GM23338 (cell line): ENCODE data around the gene DNAJC4. TPM values are rescaled to one million over a fixed set of nuclear protein-coding genes. Genes with fewer than 3 reads are reported as not detected.

ENCODE experiments used
- ATAC-seq: fragments of 200-7000 bp; cut with Tn5 transposase; 3 replicates; pipeline ENCODE4 v1.9.1; 2020
- DNase-seq: peaks from one replicate; pipeline ENCODE4 v3.0.0-alpha.2; 2015; ENCODE audit warnings: low spot score
- H2AFZ ChIP-seq: fragments of 200-600 bp; sonication (generic); 2 replicates; pipeline ENCODE4 v1.8.0; 2016; ENCODE audit warnings: antibody characterized with exemption, mild to moderate bottlenecking, moderate library complexity
- H3F3A ChIP-seq: fragments of 200-600 bp; sonication (generic); replicated peaks from 2 replicates; pipeline ENCODE4 v1.8.0; 2017; ENCODE audit warnings: antibody characterized with exemption, mixed run types, low read depth
- H3K27ac ChIP-seq: fragments of 200-600 bp; sonication (generic); 2 replicates; pipeline ENCODE4 v1.6.1; 2016; ENCODE audit warnings: low read depth
- H3K27me3 ChIP-seq: fragments of 200-600 bp; sonication (generic); 2 replicates; pipeline ENCODE4 v1.8.0; 2016; ENCODE audit warnings: mild to moderate bottlenecking, mixed run types, moderate library complexity; ENCODE audit not compliant: insufficient read depth
- H3K36me3 ChIP-seq: fragments of 200-600 bp; sonication (generic); 2 replicates; pipeline ENCODE4 v1.8.0; 2016; ENCODE audit warnings: mild to moderate bottlenecking; ENCODE audit not compliant: insufficient read depth
- H3K4me1 ChIP-seq: fragments of 200-600 bp; sonication (generic); 2 replicates; pipeline ENCODE4 v1.8.0; 2016; ENCODE audit warnings: mild to moderate bottlenecking, moderate library complexity; ENCODE audit not compliant: insufficient read depth
- H3K4me2 ChIP-seq: fragments of 200-600 bp; sonication (generic); 2 replicates; pipeline ENCODE4 v1.7.1; 2017; ENCODE audit warnings: mixed run types
- H3K4me3 ChIP-seq: fragments of 200-600 bp; sonication (generic); 2 replicates; pipeline ENCODE4 v1.6.1; 2016; ENCODE audit warnings: mixed run types
- H3K79me2 ChIP-seq: fragments of 200-600 bp; sonication (generic); replicated peaks from 2 replicates; pipeline ENCODE4 v1.8.0; 2017; ENCODE audit warnings: mild to moderate bottlenecking; ENCODE audit not compliant: insufficient read depth
- H3K9me2 ChIP-seq: fragments of 200-600 bp; sonication (generic); 2 replicates; pipeline ENCODE4 v1.8.0; 2017; ENCODE audit not compliant: insufficient read depth
- H4K20me1 ChIP-seq: fragments of 200-600 bp; sonication (generic); replicated peaks from 2 replicates; pipeline ENCODE4 v1.8.0; 2017; ENCODE audit warnings: mild to moderate bottlenecking; ENCODE audit not compliant: insufficient read depth
- H3K27ac Mint-ChIP-seq: 2 replicates; pipeline ENCODE4 v1.8.0; 2020; ENCODE audit warnings: inconsistent platforms, mild to moderate bottlenecking, moderate library complexity, mixed read lengths
- H3K27me3 Mint-ChIP-seq: 3 replicates; pipeline ENCODE4 v1.8.0; 2022; ENCODE audit warnings: low read depth, mild to moderate bottlenecking, moderate library complexity, mixed read lengths, inconsistent platforms; ENCODE audit not compliant: insufficient read depth, poor library complexity
- H3K36me3 Mint-ChIP-seq: 3 replicates; pipeline ENCODE4 v1.8.0; 2021; ENCODE audit warnings: low read depth, mild to moderate bottlenecking, inconsistent platforms, moderate library complexity, mixed read lengths
- H3K4me1 Mint-ChIP-seq: 3 replicates; pipeline ENCODE4 v1.8.0; 2020; ENCODE audit warnings: mild to moderate bottlenecking, inconsistent platforms, mixed read lengths
- H3K4me3 Mint-ChIP-seq: 3 replicates; pipeline ENCODE4 v1.8.0; 2021; ENCODE audit warnings: moderate library complexity, mild to moderate bottlenecking, inconsistent platforms, mixed read lengths
- H3K9me3 Mint-ChIP-seq: 3 replicates; pipeline ENCODE4 v1.8.0; 2020; ENCODE audit warnings: moderate library complexity, mild to moderate bottlenecking, inconsistent platforms, mixed read lengths
- CREB1 ChIP-seq: fragments of 250-450 bp; sonication (Bioruptor Pico); IDR thresholded peaks from 2 replicates; pipeline ENCODE4 v1.5.0; 2020; ENCODE audit warnings: low read depth, mild to moderate bottlenecking, moderate library complexity
- CTCF ChIP-seq, 2 experiments: fragments of 200-600 bp in 1 of 2; sonication (generic) in 1 of 2; conservative IDR thresholded peaks; 2 replicates each; pipeline versions ENCODE4 v1.5.1 to v1.6.1; 2016 to 2017; ENCODE audit warnings: antibody characterized with exemption in 2 of 2, low read depth in 2 of 2, mild to moderate bottlenecking in 2 of 2, moderate library complexity in 1 of 2
- ETS1 ChIP-seq: IDR thresholded peaks from 2 replicates; pipeline ENCODE4 v1.6.1; 2016; ENCODE audit warnings: antibody characterized with exemption
- EZH2 ChIP-seq: fragments of 200-600 bp; sonication (generic); IDR thresholded peaks from one replicate; pipeline ENCODE4 v1.8.0; 2017; ENCODE audit warnings: antibody characterized with exemption, mild to moderate bottlenecking, low read depth; ENCODE audit not compliant: unreplicated experiment
- EZH2phosphoT487 ChIP-seq: fragments of 200-600 bp; sonication (generic); IDR thresholded peaks from one replicate; pipeline ENCODE4 v1.8.1; 2018; ENCODE audit warnings: antibody characterized with exemption; ENCODE audit not compliant: unreplicated experiment
- JUNB ChIP-seq: IDR thresholded peaks from one replicate; pipeline ENCODE4 v1.6.1; 2016; ENCODE audit warnings: antibody characterized with exemption; ENCODE audit not compliant: unreplicated experiment
- NANOG ChIP-seq: IDR thresholded peaks from 2 replicates; pipeline ENCODE4 v1.6.1; 2016; ENCODE audit warnings: antibody characterized with exemption, borderline replicate concordance
- POLR2AphosphoS5 ChIP-seq: IDR thresholded peaks from 2 replicates; pipeline ENCODE4 v1.6.1; 2016; ENCODE audit warnings: antibody characterized with exemption, low read depth
- REST ChIP-seq: IDR thresholded peaks from one replicate; pipeline ENCODE4 v1.6.1; 2018; ENCODE audit warnings: antibody characterized with exemption; ENCODE audit not compliant: unreplicated experiment
- STAT1 ChIP-seq: IDR thresholded peaks from one replicate; pipeline ENCODE4 v1.6.1; 2016; ENCODE audit warnings: antibody characterized with exemption; ENCODE audit not compliant: unreplicated experiment
- ZNF114 ChIP-seq: fragments of 250-450 bp; sonication (Bioruptor Pico); IDR thresholded peaks from 2 replicates; pipeline ENCODE4 v1.5.0; 2020; ENCODE audit warnings: mild to moderate bottlenecking, moderate library complexity
- ZNF331 ChIP-seq: fragments of 250-450 bp; sonication (Bioruptor Pico); IDR thresholded peaks from 2 replicates; pipeline ENCODE4 v1.5.0; 2020; ENCODE audit warnings: low read depth, mild to moderate bottlenecking, moderate library complexity
- ZNF462 ChIP-seq: fragments of 250-450 bp; sonication (Bioruptor Pico); IDR thresholded peaks from 2 replicates; pipeline ENCODE4 v1.5.0; 2020; ENCODE audit warnings: mild to moderate bottlenecking, moderate library complexity
- polyA plus RNA-seq: library from polyadenylated mRNA; unstranded; fragments of >200 nt; fragmentation: Nextera tagmentation; extraction: Ambion mirVana; gene quantifications from 2 replicates; pipeline ENCODE4 v1.2.1, GENCODE V29; 2016
- total RNA-seq: library from RNA; depleted of rRNA; stranded (reverse); fragments of >200 nt; shearing (Covaris generic); gene quantifications from 2 replicates; pipeline ENCODE4 v1.2.3, GENCODE V29; 2014

Gene DNAJC4
- total and polyA plus RNA-seq, 2 experiments from 2014 or later, result 10.5 to 34.4 TPM

GRCh38 chr11:64229090-64229743 is 1.1 kb upstream of the DNAJC4 start:
- Histone ChIP-seq H3K4me3 (peak overlapping the region; percentile 94), H3K27ac (no peak overlapping the region), H3F3A (peaks cover 13% of the 10 kb centered on the region), H2AFZ (no peak overlapping the region), H4K20me1 (no peaks in the 10 kb centered on the region), H3K79me2 (no peaks in the 10 kb centered on the region; the same call in 1 of the 2 replicates), H3K4me2 (peak overlapping the region; percentile 96), H3K36me3 (no peaks in the 10 kb centered on the region), H3K27me3 (peaks cover 23% of the 10 kb centered on the region; the same call in 1 of the 2 replicates), H3K9me2 (no peaks in the 10 kb centered on the region), H3K4me1 (peaks cover 17% of the 10 kb centered on the region; the same call in 1 of the 2 replicates)
- Mint-ChIP-seq H3K27me3 (peaks cover 22% of the 10 kb centered on the region), H3K9me3 (no peaks in the 10 kb centered on the region), H3K4me3 (peak overlapping the region; percentile 83), H3K27ac (no peak overlapping the region), H3K4me1 (peaks cover 24% of the 10 kb centered on the region; the same call in 2 of the 3 replicates), H3K36me3 (peaks cover 3% of the 10 kb centered on the region; the same call in 1 of the 3 replicates)
- TF ChIP-seq NANOG, result no peak
- TF ChIP-seq POLR2AphosphoS5, result no peak
- TF ChIP-seq CREB1 (CRISPR knock-in tag), result no peak
- TF ChIP-seq EZH2, result no peak
- TF ChIP-seq ZNF331 (CRISPR knock-in tag), result no peak
- TF ChIP-seq ZNF114 (CRISPR knock-in tag), result no peak
- no peak for TF ChIP-seq EZH2phosphoT487
- TF ChIP-seq STAT1, result no peak
- no peak for TF ChIP-seq CTCF (conservative IDR thresholded peaks at IDR 0.05; ENCODE audit: low read depth in 2 of 2)
- no peak for TF ChIP-seq ZNF462
- no peak for TF ChIP-seq REST
- no peak for TF ChIP-seq JUNB
- TF ChIP-seq ETS1, result no peak
- DNase-seq (no peak), ATAC-seq (no peak)
